Stromal cell of bone marrow (primary cell): ENCODE measurements around the gene ZNF626.
A peak's percentile ranks its signal among the peaks of the same experiment; 100 is the strongest.
"Not testable (repeated sequence)": the region's sequence is repeated elsewhere in the genome, so short reads cannot be mapped to it uniquely, and the experiment has no call there.

Experiments used
- DNase-seq: peaks from one replicate; pipeline ENCODE4 v3.0.0-alpha.2; 2012; ENCODE audit warnings: low read depth

ZNF626 gene

GRCh38 chr19:20661150-20661819, at the start of gene ZNF626:
TSS of gene ZNF626 (minus strand) at chr19:20661571. CDS start at chr19:20661446, 125 bp downstream.
- peak; percentile 96 for DNase-seq

GRCh38 chr19:20669263-20669662, 7.9 kb upstream of the ZNF626 start:
- no peak for DNase-seq

- DNase-seq, result no peak
Measured at GRCh38 chr19:20667281-20667680, 5.9 kb upstream of the ZNF626 start.

- DNase-seq, result peak; percentile 1
Measured at GRCh38 chr19:20664901-20665781, 3.8 kb upstream of the ZNF626 start.

- DNase-seq, result not testable (repeated sequence)
Measured at GRCh38 chr19:20664475-20664874, 3.1 kb upstream of the ZNF626 start.

- DNase-seq, result no peak
Measured at GRCh38 chr19:20662421-20663105, 1.2 kb upstream of the ZNF626 start.

- peak; percentile 2 for DNase-seq
Measured at GRCh38 chr19:20660473-20661140, 764 bp downstream of the ZNF626 start.

GRCh38 chr19:20640545-20640944, 20.8 kb downstream of the ZNF626 start:
- DNase-seq, result no peak

- no peak for DNase-seq
Measured at GRCh38 chr19:20640023-20640422, 21.3 kb downstream of the ZNF626 start.

GRCh38 chr19:20624560-20624959, 36.8 kb downstream of the ZNF626 start:
- DNase-seq, result not testable (repeated sequence)

GRCh38 chr19:20616071-20616470, 45.3 kb downstream of the ZNF626 start:
- no peak for DNase-seq

- not testable (repeated sequence) for DNase-seq
Measured at GRCh38 chr19:20614971-20615370, 46.4 kb downstream of the ZNF626 start.

- no peak for DNase-seq
Measured at GRCh38 chr19:20612711-20613316, 48.6 kb downstream of the ZNF626 start.

GRCh38 chr19:20611866-20612265, 49.5 kb downstream of the ZNF626 start:
- DNase-seq, result no peak

GRCh38 chr19:20607943-20608342, 53.4 kb downstream of the ZNF626 start:
- DNase-seq, result no peak
